Common myeloid progenitor, CD34-positive (primary cell): ENCODE data around the gene ZNF487. TPM values are rescaled to one million over a fixed set of nuclear protein-coding genes. Genes with fewer than 3 reads are reported as not detected.
A peak's percentile ranks its signal among the peaks of the same experiment; 100 is the strongest.

Source experiments
- CTCF ChIA-PET: fragments of 350-600 bp; sonication (Branson Sonifier 250); formaldehyde crosslinking; loops from one replicate; lab custom pipeline; 2021; ENCODE audit warnings: antibody characterized with exemption; lab: Charles Lee
- POLR2A ChIA-PET: fragments of 350-600 bp; sonication (Branson Sonifier 250); formaldehyde crosslinking; loops from one replicate; lab custom pipeline; 2021; ENCODE audit warnings: antibody characterized with exemption; lab: Charles Lee
- DNase-seq, 3 donors: peaks; one replicate each; pipeline versions ENCODE4 v3.0.0 to v3.0.0-alpha.2; 2013
- H3K27ac ChIP-seq, 2 experiments: 1 replicate in 1 of 2; 2 replicates in 1 of 2; pipeline ENCODE4 v1.7.0; 2013; ENCODE audit warnings: inconsistent platforms in 2 of 2, low read length in 2 of 2, mild to moderate bottlenecking in 2 of 2, low read depth in 1 of 2, moderate library complexity in 1 of 2; ENCODE audit not compliant: severe bottlenecking in 2 of 2, insufficient read depth in 1 of 2, poor library complexity in 1 of 2
- H3K27me3 ChIP-seq, 5 experiments: replicated peaks in 2 of 5; 1 replicate in 3 of 5; 2 replicates in 2 of 5; pipeline versions ENCODE4 v1.6.1 to v1.7.0; 2013; ENCODE audit warnings: low read length in 4 of 5, mild to moderate bottlenecking in 2 of 5, moderate library complexity in 2 of 5, inconsistent platforms in 1 of 5; ENCODE audit not compliant: insufficient read depth in 5 of 5, control insufficient read depth in 4 of 5
- H3K36me3 ChIP-seq, 4 experiments: 1 replicate in 2 of 4; 2 replicates in 2 of 4; pipeline versions ENCODE4 v1.6.1 to v1.7.0; 2013; ENCODE audit warnings: low read length in 3 of 4, control low read depth in 1 of 4, mild to moderate bottlenecking in 1 of 4; ENCODE audit not compliant: control insufficient read depth in 4 of 4, insufficient read depth in 4 of 4
- H3K4me1 ChIP-seq, 4 experiments: 1 replicate in 3 of 4; 2 replicates in 1 of 4; pipeline versions ENCODE4 v1.6.1 to v1.7.1; 2013; ENCODE audit warnings: low read length in 3 of 4, mild to moderate bottlenecking in 3 of 4, control low read depth in 1 of 4, inconsistent platforms in 1 of 4, moderate library complexity in 1 of 4; ENCODE audit not compliant: control insufficient read depth in 4 of 4, insufficient read depth in 4 of 4; ENCODE audit errors: control extremely low read depth in 1 of 4
- H3K4me3 ChIP-seq, 7 experiments: 1 replicate in 4 of 7; 2 replicates in 3 of 7; pipeline versions ENCODE4 v1.5.1 to v1.7.0; 2013; ENCODE audit warnings: mild to moderate bottlenecking in 7 of 7, low read length in 6 of 7, moderate library complexity in 6 of 7, inconsistent platforms in 2 of 7, low read depth in 2 of 7, control low read depth in 1 of 7; ENCODE audit not compliant: insufficient read depth in 4 of 7, control insufficient read depth in 1 of 7; ENCODE audit errors: extremely low read depth in 1 of 7
- H3K9me3 ChIP-seq, 5 experiments: 1 replicate in 4 of 5; 2 replicates in 1 of 5; pipeline versions ENCODE4 v1.6.1 to v1.7.1; 2013; ENCODE audit warnings: low read length in 4 of 5, mild to moderate bottlenecking in 2 of 5, inconsistent platforms in 1 of 5, low read depth in 1 of 5, moderate library complexity in 1 of 5; ENCODE audit not compliant: control insufficient read depth in 4 of 5, insufficient read depth in 2 of 5; ENCODE audit errors: control extremely low read depth in 1 of 5
- WGBS: methylation state at CpG from one replicate; pipeline ENCODE4 v1.1.5; 2013; ENCODE audit not compliant: insufficient coverage; 5-methylcytosine and 5-hydroxymethylcytosine counted together
- polyA plus RNA-seq: library from polyadenylated mRNA; unstranded; fragments of 120-200 nt; gene quantifications from one replicate; pipeline ENCODE4 v1.2.1, GENCODE V29; 2013

The ZNF487 gene
- 10.3 TPM for polyA plus RNA-seq

GRCh38 chr10:43436291-43437140, at the start of gene ZNF487:
TSS of gene ZNF487 (plus strand) at chr10:43437111. CDS start at chr10:43475814, 38,703 bp downstream.
- H3K9me3 ChIP-seq, result no peaks in the 10 kb centered on the region
- ChIA-PET POLR2A (interaction anchor here (0.6 to 1.4 kb wide), 6 partner anchors 16 to 141 kb away, joined by 3 to 5 read pairs (median 4); partner anchors contain the start of gene HNRNPF), CTCF (interaction anchor here (0.7 to 3.2 kb wide), 8 partner anchors 15 to 46 kb away, joined by 3 to 33 read pairs (median 4); no protein-coding TSS in a partner anchor)
- peak; percentile 92 to 96 (median 94) for DNase-seq
- WGBS, result under 1% methylated on average over 49 of the region's 69 CpGs
- H3K27ac ChIP-seq, result peak within 1 kb of the TSS; percentile 94 to 97
- no peaks in the 10 kb centered on the region for H3K27me3 ChIP-seq
- peak within 1 kb of the TSS; percentile 56 to 93 (median 88) for H3K4me3 ChIP-seq
- H3K36me3 ChIP-seq, result no peaks in the 10 kb centered on the region
- H3K4me1 ChIP-seq, result peaks cover 1 to 10% (median 4%) of the 10 kb centered on the region in 4 experiments

- no peak overlapping the region for H3K27ac ChIP-seq
- peaks cover 9 to 75% (median 66%) of the 10 kb centered on the region in 4 experiments for H3K36me3 ChIP-seq
- ChIA-PET CTCF (no interaction called here), POLR2A (no interaction called here)
- H3K4me1 ChIP-seq, result peaks cover 0 to 2% (median 0%) of the 10 kb centered on the region in 4 experiments
- no peak for DNase-seq
- 83% methylated on average over 3 of the region's 5 CpGs for WGBS
- H3K9me3 ChIP-seq, result no peaks in the 10 kb centered on the region
- H3K27me3 ChIP-seq, result no peaks in the 10 kb centered on the region
- H3K4me3 ChIP-seq, result no peak overlapping the region
These were observed 49.3 kb upstream of the ZNF487 start for GRCh38 chr10:43387678-43388032.

- no peaks in the 10 kb centered on the region for H3K9me3 ChIP-seq
- no peak overlapping the region for H3K4me3 ChIP-seq
- DNase-seq, result no peak
- peaks cover 6 to 17% (median 12%) of the 10 kb centered on the region in 4 experiments for H3K4me1 ChIP-seq
- POLR2A ChIA-PET, result interaction anchor here (1.1 kb wide), 1 partner anchor 47 kb away, joined by 3 read pairs; the partner anchor contains the start of gene ZNF487
- H3K36me3 ChIP-seq, result peaks cover 9 to 92% (median 75%) of the 10 kb centered on the region in 4 experiments
- no peak overlapping the region for H3K27ac ChIP-seq
- no peaks in the 10 kb centered on the region for H3K27me3 ChIP-seq
- CTCF ChIA-PET, result interaction anchor here (1.0 to 3.3 kb wide), 8 partner anchors 8 to 73 kb away, joined by 3 to 13 read pairs (median 6); partner anchors contain the start of gene ZNF487
- 94% methylated on average over 2 of the region's 3 CpGs for WGBS
These were observed 47.0 kb upstream of the ZNF487 start for GRCh38 chr10:43389867-43390266.

GRCh38 chr10:43390333-43390732, 46.6 kb upstream of the ZNF487 start:
- DNase-seq, result no peak
- CTCF ChIA-PET, result interaction anchor here (0.7 to 3.3 kb wide), 13 partner anchors 9 to 73 kb away, joined by 3 to 13 read pairs (median 4); partner anchors contain the start of gene ZNF487
- Histone ChIP-seq H3K4me3 (no peak overlapping the region), H3K9me3 (no peaks in the 10 kb centered on the region), H3K36me3 (peaks cover 9 to 94% (median 74%) of the 10 kb centered on the region in 4 experiments), H3K27me3 (no peaks in the 10 kb centered on the region), H3K27ac (no peak overlapping the region), H3K4me1 (peaks cover 8 to 21% (median 16%) of the 10 kb centered on the region in 4 experiments)
- 98% methylated on average over 5 of the region's 5 CpGs for WGBS
- POLR2A ChIA-PET, result interaction anchor here (1.1 kb wide), 1 partner anchor 46 kb away, joined by 3 read pairs; the partner anchor contains the start of gene ZNF487

- ChIA-PET CTCF (interaction anchor here (0.7 to 3.3 kb wide), 13 partner anchors 9 to 73 kb away, joined by 3 to 13 read pairs (median 4); partner anchors contain the start of gene ZNF487), POLR2A (no interaction called here)
- H3K9me3 ChIP-seq, result no peaks in the 10 kb centered on the region
- H3K27ac ChIP-seq, result no peak overlapping the region
- H3K4me1 ChIP-seq, result peaks cover 8 to 26% (median 20%) of the 10 kb centered on the region in 4 experiments
- H3K36me3 ChIP-seq, result peaks cover 9 to 95% (median 73%) of the 10 kb centered on the region in 4 experiments
- H3K4me3 ChIP-seq, result no peak overlapping the region
- H3K27me3 ChIP-seq, result no peaks in the 10 kb centered on the region
- peak; percentile 63 to 68 (median 64) for DNase-seq
- WGBS, result 90% methylated on average over 2 of the region's 7 CpGs
These were observed 46.2 kb upstream of the ZNF487 start for GRCh38 chr10:43390759-43391158.

GRCh38 chr10:43391496-43391895, 45.4 kb upstream of the ZNF487 start:
- no peak overlapping the region for H3K4me3 ChIP-seq
- no peaks in the 10 kb centered on the region for H3K9me3 ChIP-seq
- POLR2A ChIA-PET, result no interaction called here
- DNase-seq, result no peak
- H3K36me3 ChIP-seq, result peaks cover 9 to 88% (median 68%) of the 10 kb centered on the region in 4 experiments
- peak overlapping the region in 1 of 2 experiments; percentile 59 for H3K27ac ChIP-seq
- peaks cover 8 to 31% (median 28%) of the 10 kb centered on the region in 4 experiments for H3K4me1 ChIP-seq
- H3K27me3 ChIP-seq, result no peaks in the 10 kb centered on the region
- CTCF ChIA-PET, result interaction anchor here (1.0 to 3.3 kb wide), 11 partner anchors 9 to 98 kb away, joined by 3 to 13 read pairs (median 4); no protein-coding TSS in a partner anchor
- 100% methylated on average over 5 of the region's 6 CpGs for WGBS
